ACHN (cell line): ENCODE data around the gene CBX1.
"Not testable (repeated sequence)": the region's sequence is repeated elsewhere in the genome, so short reads cannot be mapped to it uniquely, and the experiment has no call there.

Experiments used
- DNase-seq: peaks from one replicate; pipeline ENCODE4 v3.0.0-alpha.2; 2015
- in situ Hi-C: cut with HindIII; loops from 2 replicates; pipeline ENCODE4 v1.10.0; 2017; ENCODE audit warnings: low sequenced_read_pairs, low pct_ligation_motif_present, low pct_unique_long_range_greater_than_20kb

Gene CBX1

DNA sequence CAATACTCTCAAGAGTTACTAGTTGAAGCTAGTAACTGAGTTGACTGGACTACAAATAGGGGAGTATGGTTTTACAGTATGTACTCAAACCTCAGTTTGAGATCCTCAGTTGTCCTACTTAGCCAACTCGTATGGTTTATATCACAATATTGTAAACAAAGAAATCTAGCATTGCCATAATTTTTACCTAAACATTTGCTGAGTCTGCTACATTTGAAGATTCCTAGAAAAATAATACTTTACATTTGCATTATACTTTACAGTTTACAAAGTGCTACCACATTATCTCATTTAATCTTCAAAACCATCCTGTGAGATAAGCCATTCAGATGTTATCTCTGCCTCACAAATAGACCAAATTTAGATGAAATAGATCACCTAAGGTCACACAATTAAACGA lies 16.3 kb downstream of the CBX1 start:
- in situ Hi-C loops, result no loop called here
- no peak for DNase-seq

DNA sequence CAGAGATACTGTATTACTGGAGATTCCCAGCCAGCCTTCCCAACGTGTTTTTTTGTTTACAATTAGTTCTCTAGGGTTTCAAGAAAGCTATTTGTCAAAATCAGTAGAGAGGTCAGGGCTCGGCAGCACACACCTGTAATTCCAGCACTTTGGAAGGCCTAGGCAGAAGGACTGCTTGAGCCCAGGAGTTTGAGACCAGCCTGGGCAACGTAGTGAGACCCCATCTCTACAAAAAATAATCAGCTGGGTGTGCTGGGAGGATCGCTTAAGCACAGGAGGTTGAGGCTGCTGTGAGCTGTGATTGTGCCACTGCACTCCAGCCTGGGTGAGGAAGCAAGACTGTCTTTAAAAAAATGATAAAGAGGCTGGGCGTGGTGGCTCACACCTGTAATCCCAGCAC lies 19.4 kb downstream of the CBX1 start:
- in situ Hi-C loops, result no loop called here
- DNase-seq, result no peak

DNA sequence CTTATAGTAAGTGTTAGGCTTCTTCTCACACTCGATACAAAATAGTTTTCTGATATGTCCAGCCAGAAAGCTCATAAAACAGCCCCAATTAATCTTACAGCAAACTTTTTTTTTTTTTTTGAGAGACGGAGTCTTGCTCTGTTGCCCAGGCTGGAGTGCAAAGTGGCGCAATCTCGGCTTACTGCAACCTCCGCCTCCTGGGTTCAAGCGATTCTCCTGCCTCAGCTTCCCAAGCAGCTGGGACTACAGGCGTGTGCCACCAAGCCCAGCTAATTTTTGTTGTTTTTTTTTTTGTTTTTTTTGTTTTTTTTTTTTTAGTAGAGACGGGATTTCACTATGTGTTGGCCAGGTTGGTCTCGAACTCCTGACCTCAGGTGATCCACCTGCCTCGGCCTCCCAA lies 24.1 kb downstream of the CBX1 start:
- DNase-seq, in situ Hi-C loops: not testable (repeated sequence)

DNA sequence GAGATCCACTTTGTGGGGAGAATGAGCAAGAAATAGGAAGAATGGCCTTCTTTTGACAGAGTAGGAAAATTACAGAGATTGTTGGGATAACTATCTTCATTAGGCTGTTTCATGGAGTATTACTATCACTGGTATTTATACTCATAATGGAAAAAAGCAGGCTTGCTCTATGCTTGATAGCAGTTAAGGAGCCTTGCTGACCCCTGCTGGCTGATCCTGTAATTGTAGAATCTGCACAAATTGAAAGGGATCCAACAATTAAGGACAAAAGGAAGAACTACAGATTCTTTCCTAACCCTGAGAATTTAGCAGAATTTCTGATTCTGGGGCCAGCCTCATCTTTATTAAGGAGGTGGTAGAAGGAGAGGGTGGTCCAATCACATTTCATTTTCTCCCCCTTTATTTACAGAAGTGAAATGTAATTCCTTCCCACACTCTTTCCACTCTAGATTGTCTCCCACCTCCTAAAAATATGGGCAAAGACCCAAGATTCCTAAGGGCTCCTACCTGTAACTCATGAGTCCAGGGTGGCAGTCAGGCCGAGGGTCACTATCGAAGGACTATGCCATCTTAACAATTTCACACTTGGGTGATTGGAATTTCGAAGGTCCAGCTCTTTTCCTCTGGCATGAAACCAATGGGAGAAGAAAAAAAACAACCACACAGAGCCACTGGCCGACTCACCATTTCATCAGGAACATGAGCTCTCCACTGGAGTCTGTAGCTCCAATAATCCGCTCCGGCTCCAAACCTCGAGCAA lies 26.8 kb downstream of the CBX1 start:
- in situ Hi-C loops, result no loop called here

DNA sequence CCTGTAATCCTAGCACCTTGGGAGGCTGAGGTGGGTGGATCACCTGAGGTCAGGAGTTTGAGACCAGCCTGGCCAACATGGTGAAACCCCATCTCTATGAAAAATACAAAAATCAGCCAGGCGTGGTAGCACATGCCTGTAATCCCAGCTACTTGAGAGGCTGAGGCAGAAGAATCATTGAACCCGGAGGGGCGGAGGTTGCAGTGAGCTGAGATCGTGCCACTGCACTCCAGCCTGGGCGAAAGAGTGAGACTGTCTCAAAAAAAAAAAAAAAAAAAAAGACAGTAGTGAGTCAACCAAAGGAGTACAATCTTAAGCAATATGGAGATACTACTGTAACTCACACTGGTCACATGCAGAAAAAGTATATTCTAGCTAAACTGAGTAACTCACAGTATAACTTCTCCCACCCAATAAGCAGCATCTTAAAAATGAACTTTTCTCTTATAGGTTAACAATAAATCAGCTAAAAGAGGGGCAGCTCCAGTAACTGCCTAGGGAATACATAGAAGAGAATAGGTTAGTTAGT lies 27.6 kb downstream of the CBX1 start:
- DNase-seq, in situ Hi-C loops: not testable (repeated sequence)

More for the DNA sequence above, 26.8 kb downstream of the CBX1 start:
- DNase-seq, result peak; percentile 94

DNA sequence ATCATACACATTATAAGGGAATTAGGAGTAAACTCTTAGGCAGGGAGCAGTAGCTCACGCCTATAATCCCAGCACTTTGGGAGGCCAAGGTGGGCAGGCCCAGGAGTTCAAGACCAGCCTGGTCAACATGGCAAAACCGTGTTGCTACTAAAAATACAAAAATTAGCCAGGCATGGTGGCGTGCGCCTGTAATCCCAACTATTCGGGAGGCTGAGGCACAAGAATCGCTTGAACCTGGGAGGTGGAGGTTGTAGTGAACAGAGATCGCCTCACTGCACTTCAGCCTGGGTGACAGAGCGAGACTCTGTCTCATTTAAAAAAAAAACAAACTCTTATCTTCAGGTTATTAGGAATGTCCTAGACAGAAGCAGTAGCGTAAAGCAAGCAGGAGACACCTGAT lies 28.5 kb downstream of the CBX1 start:
- DNase-seq, in situ Hi-C loops: not testable (repeated sequence)

DNA sequence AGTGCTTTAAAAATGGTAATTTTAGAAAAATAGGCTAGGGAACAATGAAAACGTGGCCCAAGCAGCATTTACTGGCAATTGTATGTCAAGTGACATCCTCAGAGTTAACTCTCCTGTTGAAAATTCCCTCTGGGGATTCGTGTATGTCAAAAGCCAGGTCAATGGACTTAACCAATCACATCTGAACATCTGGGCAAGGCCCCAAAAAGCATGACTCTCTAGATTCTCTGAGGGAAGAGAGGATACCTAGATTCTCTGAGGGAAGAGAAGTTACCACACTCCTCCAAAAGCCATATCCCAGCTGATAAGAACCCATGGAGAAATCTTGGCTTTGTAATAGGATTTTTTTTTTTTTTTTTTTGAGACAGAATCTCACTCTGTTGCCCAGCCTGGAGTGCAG lies 29.6 kb downstream of the CBX1 start:
- in situ Hi-C loops, result no loop called here
- DNase-seq, result no peak

DNA sequence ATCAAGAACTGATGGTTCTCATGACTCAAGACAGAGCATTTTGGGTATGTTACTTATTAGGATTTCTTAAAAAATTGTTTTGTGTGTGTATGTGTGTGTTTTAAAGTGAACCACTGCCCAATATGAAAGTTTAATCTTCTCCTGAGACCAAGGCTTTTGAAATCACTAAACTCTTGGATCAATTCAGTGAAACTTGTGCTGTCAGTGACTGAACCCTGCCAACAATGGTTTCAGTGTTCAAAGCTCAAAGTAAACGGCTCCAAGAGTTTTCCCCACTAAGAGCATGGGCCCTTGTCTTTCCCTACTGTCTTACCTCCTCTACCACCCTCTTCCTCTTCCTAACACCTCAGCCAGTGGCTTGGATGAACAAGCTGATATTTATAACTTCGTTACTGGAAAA lies 31.1 kb downstream of the CBX1 start:
- no peak for DNase-seq
- in situ Hi-C loops, result no loop called here

DNA sequence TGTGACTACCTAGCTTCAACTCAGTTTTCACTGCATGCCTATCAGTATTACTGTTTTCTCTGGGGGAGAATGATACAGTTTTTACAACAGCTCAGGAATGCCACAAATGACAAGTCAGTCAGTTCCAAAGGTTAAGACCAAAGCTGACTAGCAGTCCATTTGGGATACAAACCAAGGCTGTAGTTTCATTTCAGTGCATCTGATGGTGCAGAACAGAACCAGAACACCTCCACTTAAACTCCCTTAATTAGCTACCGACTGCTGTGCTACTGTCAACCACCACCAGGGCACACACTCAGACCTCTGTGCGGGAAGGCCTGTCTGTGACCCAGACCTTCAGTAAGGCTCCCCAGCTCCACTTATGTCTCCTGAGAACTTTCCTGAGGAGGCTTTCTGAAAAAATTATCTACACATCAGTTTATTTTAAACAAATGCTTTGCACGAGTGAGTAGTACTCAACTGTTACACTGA lies 32.8 kb downstream of the CBX1 start:
- peak; percentile 45 for DNase-seq
- in situ Hi-C loops, result no loop called here

DNA sequence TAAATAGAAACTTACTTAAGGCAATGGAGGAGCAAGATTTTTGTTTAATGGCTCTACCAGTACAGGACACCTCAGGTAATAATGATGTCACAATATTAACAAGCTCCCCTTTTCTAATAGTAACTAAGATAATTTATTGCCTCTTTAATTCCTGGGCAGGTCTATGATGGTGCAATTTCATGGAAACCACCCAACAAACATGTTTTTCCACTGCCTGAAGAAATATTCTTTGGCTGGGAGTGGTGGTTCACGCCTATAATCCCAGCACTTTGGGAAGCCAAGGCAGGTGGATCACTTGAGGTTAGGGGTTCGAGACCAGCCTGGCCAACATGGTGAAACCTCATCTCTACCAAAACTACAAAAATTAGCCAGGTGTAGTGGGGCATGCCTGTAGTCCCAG lies 33.5 kb downstream of the CBX1 start:
- in situ Hi-C loops, DNase-seq: not testable (repeated sequence)

DNA sequence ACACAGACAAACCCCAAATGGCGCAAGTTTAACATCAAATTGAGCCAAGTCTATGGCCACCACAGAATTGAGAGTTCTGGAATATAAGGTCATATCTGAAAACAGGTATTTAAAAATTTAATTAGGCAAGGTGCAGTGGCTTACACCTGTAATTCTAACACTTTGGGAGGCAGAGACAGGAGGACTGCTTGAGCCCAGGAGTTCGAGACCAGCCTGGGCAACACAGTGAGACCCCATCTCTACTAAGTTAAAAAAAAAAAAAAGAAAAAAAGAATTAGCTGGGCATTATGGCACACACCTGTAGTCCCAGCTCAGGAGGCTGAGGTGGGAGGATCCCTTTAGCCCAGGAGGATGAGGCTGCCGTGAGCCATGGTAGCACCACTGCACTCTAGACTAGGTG lies 34.0 kb downstream of the CBX1 start:
- in situ Hi-C loops, result no loop called here
- no peak for DNase-seq

DNA sequence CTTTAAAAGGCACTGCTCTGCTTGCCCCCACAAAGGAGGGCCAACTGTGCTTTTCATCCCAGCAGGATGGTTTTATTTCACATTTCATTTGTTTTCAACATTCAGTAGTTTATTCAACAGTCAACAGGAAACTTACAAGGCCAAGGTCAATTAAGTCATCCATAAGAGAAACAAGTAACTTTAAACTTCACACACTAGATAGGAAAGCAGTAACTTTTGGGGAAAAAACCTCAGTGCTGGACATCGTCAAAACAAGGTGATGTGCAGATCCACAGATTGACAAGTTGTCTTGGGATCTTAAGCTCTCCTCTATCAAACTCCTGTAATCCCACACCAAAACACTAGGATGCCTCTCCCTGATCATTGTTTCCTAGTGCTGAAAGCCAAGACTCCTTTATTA lies 34.6 kb downstream of the CBX1 start:
- no peak for DNase-seq
- in situ Hi-C loops, result no loop called here

DNA sequence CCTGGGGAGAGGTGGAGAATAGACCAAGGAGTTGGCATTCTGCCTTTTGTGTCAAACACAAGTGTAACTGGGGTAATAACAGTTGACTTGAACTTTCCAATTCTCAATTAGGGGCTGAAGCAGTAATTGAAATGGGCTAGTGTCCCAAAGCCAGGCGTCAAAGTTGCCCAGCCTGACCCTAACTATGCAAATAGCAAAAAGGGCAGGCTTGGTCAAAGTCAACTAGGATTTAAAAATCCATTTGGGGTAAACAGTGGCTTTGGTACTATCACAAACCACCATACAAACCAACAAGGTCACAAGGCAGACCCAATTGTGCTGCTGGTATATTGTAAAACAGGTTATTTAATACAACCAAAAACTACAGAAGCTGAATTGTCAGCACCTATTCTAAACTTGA lies 35.1 kb downstream of the CBX1 start:
- in situ Hi-C loops, result no loop called here

DNA sequence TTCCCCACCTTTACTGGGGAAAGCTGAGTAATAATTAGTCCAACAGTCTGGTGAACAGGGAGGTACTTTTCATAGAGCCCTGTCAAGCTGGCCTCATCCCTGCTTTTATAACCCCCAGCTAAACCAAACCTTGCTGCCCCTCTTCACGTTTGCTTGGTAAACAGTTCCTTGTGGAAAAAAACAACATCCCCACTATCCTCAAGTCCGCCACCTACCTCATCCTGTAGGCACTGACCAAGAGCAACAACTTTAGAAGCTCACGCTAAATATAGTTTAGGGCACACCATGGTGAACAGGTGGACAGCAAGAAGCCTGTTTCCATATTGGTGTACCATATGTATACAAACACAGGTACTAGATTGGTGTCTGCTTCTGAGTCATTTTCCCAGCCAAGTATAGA lies 36.6 kb downstream of the CBX1 start:
- in situ Hi-C loops, result no loop called here
- no peak for DNase-seq

More for the DNA sequence above, 35.1 kb downstream of the CBX1 start:
- DNase-seq, result no peak

DNA sequence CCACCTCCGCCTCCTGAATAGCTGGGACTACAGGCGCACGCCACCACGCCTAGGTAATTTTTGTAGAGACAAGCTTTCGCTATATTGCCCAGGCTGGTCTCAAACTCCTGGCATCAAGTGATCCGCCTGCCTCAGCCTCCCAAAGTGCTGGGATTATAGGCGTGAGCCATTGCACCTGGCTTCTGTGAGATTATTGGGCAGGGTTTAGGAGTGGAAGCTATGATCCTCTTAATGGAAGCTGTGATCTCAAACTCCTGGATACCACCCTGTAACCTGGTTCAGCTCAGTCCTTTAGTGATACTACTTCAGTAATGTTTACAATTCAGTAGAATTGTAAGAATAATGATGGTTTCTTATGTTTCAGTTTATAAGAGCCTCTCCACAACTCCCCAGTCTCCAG lies 39.0 kb downstream of the CBX1 start:
- DNase-seq, result no peak
- in situ Hi-C loops, result no loop called here

DNA sequence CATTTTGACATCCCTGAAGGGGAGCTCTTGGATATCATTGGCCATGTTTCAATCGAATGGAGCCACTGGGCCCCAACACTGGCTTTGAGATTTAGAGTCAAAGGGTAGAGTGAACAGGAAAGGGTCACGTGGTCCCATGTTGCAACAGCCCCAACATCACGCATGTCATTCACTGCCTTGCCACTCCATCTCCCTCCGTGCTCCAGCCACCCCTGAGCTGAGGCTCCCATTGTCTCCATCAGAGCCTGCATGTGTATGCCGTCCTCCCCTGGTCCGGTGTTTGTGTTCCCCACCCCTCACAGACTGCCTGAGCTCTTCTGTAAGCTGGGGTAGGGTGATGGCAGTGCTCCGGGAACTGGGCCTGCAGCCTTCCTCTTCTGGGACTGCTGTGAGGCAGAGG lies 41.0 kb downstream of the CBX1 start:
- in situ Hi-C loops, result no loop called here
- DNase-seq, result no peak

DNA sequence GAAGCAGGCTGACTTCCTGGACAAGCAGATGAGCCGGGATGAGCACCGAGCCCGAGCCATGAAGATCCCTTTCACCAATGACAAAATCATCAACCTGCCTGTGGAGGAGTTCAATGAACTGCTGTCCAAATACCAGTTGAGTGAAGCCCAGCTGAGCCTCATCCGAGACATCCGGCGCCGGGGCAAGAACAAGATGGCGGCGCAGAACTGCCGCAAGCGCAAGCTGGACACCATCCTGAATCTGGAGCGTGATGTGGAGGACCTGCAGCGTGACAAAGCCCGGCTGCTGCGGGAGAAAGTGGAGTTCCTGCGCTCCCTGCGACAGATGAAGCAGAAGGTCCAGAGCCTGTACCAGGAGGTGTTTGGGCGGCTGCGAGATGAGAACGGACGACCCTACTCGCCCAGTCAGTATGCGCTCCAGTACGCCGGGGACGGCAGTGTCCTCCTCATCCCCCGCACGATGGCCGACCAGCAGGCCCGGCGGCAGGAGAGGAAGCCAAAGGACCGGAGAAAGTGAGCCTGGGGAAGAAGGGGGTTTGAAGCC lies 42.1 kb downstream of the CBX1 start:
- in situ Hi-C loops, result no loop called here
- no peak for DNase-seq

DNA sequence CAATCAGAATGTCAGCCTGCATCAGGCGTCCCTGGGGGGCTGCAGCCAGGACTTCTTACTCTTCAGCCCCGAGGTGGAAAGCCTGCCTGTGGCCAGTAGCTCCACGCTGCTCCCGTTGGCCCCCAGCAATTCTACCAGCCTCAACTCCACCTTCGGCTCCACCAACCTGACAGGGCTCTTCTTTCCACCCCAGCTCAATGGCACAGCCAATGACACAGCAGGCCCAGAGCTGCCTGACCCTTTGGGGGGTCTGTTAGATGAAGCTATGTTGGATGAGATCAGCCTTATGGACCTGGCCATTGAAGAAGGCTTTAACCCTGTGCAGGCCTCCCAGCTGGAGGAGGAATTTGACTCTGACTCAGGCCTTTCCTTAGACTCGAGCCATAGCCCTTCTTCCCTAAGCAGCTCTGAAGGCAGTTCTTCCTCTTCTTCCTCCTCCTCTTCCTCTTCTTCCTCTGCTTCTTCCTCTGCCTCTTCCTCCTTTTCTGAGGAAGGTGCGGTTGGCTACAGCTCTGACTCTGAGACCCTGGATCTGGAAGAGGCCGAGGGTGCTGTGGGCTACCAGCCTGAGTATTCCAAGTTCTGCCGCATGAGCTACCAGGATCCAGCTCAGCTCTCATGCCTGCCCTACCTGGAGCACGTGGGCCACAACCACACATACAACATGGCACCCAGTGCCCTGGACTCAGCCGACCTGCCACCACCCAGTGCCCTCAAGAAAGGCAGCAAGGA lies 42.7 kb downstream of the CBX1 start:
- no peak for DNase-seq
- in situ Hi-C loops, result no loop called here

DNA sequence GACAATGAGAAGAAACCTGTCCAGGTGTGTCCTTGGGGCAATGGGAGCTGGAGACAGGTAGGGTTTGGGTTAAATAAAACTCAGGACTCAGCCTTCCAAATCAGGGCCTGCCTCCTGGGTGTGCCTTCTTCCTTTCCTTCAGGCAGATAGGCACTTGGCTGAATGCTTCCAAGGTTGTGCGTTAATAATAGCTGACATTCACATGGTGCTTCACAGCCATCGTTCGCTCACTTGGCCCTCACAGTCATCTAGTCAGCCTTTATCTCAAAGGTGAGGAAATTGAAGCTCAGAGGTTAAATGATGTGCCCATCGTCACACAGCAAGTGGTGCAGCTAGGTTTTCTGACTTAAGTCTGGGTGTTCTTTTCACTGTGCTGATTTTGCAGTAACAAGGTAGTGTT lies 43.7 kb downstream of the CBX1 start:
- no peak for DNase-seq
- in situ Hi-C loops, result no loop called here
